ENCODE data around the gene SPTBN5. TPM values are rescaled to one million over a fixed set of nuclear protein-coding genes. Genes with fewer than 3 reads are reported as not detected.

SPTBN5 gene
- total RNA-seq (2014; rRNA removed): 0.84 and 0.98 TPM in 2 replicates
- percentile 25 among the genes with signal in this experiment for Bru-seq, nascent RNA
- percentile 44 among the genes with signal in this experiment for BruChase-seq, experiment 1, labeled RNA remaining after a 6-hour chase
- BruChase-seq, experiment 2, labeled RNA remaining after a 2-hour chase: percentile 28 among the genes with signal in this experiment
- long read RNA-seq, partial matches to known transcripts: 1 of 3 reads
- long read RNA-seq, other reads (novel, unspliced or antisense): 2 of 3 reads

- no peaks in the 10 kb centered on the region for H3K9me2 ChIP-seq (replicated peaks; ENCODE audit: low read length)
- DNase-seq (no peak), ATAC-seq (no peak)
- CTCF ChIA-PET: no interaction called here
- POLR2A ChIA-PET (ENCODE audit: unreplicated experiment): no interaction called here
- H3F3A ChIP-seq (ENCODE audit: low read length, unreplicated experiment): no peaks in the 10 kb centered on the region
- TF ChIP-seq CTCF (conservative IDR thresholded peaks at IDR 0.05; ENCODE audit: low read depth, low read length) (no peak), EZH2 (IDR thresholded peaks at IDR 0.05; ENCODE audit: low read length, unreplicated experiment) (no peak), EZH2phosphoT487 (IDR thresholded peaks at IDR 0.05; ENCODE audit: borderline replicate concordance, low read length) (no peak)
- H3K27me3 ChIP-seq (ENCODE audit: low read length): no peaks in the 10 kb centered on the region
- no TSS peak for BruUV-seq (replicated peaks)
- H3K79me2 ChIP-seq (ENCODE audit: low read length): no peaks in the 10 kb centered on the region
- H3K9ac ChIP-seq (ENCODE audit: low read length): peak within 1 kb of the TSS; percentile 66
- H3K4me3 ChIP-seq (ENCODE audit: low read length): peak within 1 kb of the TSS; percentile 53
- peak within 1 kb of the TSS; percentile 86 for H3K27ac ChIP-seq (ENCODE audit: low read length)
- peak within 1 kb of the TSS; percentile 34; the same call in 1 of the 2 replicates for H2AFZ ChIP-seq (ENCODE audit: low read length)
- intact Hi-C loops (cut with micrococcal nuclease): loop anchor here (2.0 kb wide), 1 partner anchor 65 kb away; the partner anchor contains the start of gene JMJD7
- no peaks in the 10 kb centered on the region; the same call in 1 of the 2 replicates for H3K36me3 ChIP-seq (ENCODE audit: low read depth, low read length)
- peak within 1 kb of the TSS; percentile 76 for H3K4me2 ChIP-seq (ENCODE audit: low read length)
- H3K9me3 ChIP-seq (ENCODE audit: low read length): no peaks in the 10 kb centered on the region
- peaks cover 20% of the 10 kb centered on the region for H3K4me1 ChIP-seq (ENCODE audit: insufficient read depth, low read length)
- H4K20me1 ChIP-seq (ENCODE audit: low read length): no peaks in the 10 kb centered on the region
Measured at GRCh38 chr15:41893422-41894250, at the start of gene SPTBN5. Gene SPTBN5 (minus strand): TSS chr15:41894053. CDS start chr15:41893497, 556 bp downstream.

- H4K20me1 ChIP-seq (ENCODE audit: low read length): no peaks in the 10 kb centered on the region
- ATAC-seq: no peak
- TF ChIP-seq EZH2phosphoT487 (IDR thresholded peaks at IDR 0.05; ENCODE audit: borderline replicate concordance, low read length) (no peak), EZH2 (IDR thresholded peaks at IDR 0.05; ENCODE audit: low read length, unreplicated experiment) (no peak), CTCF (conservative IDR thresholded peaks at IDR 0.05; ENCODE audit: low read depth, low read length) (no peak)
- H3K4me1 ChIP-seq (ENCODE audit: insufficient read depth, low read length): peaks cover 59% of the 10 kb centered on the region
- intact Hi-C loops (cut with micrococcal nuclease): no loop called here
- no peak overlapping the region for H3K9ac ChIP-seq (ENCODE audit: low read length)
- H3K9me2 ChIP-seq (replicated peaks; ENCODE audit: low read length): no peaks in the 10 kb centered on the region
- H3K27ac ChIP-seq (ENCODE audit: low read length): no peak overlapping the region
- no peaks in the 10 kb centered on the region for H3K9me3 ChIP-seq (ENCODE audit: low read length)
- H3K36me3 ChIP-seq (ENCODE audit: low read depth, low read length): peaks cover 49% of the 10 kb centered on the region
- H3K4me3 ChIP-seq (ENCODE audit: low read length): no peak overlapping the region
- no peak overlapping the region for H3K4me2 ChIP-seq (ENCODE audit: low read length)
- H3K79me2 ChIP-seq (ENCODE audit: low read length): peaks cover 82% of the 10 kb centered on the region
- ChIA-PET CTCF (no interaction called here), POLR2A (ENCODE audit: unreplicated experiment) (no interaction called here)
- H3K27me3 ChIP-seq (ENCODE audit: low read length): no peaks in the 10 kb centered on the region
- no peak overlapping the region for H2AFZ ChIP-seq (ENCODE audit: low read length)
- peaks cover 7% of the 10 kb centered on the region for H3F3A ChIP-seq (ENCODE audit: low read length, unreplicated experiment)
- DNase-seq: no peak
- BruUV-seq (replicated peaks): no TSS peak
Measured at GRCh38 chr15:41942886-41943285, 49.0 kb upstream of the SPTBN5 start.

All from PC-3 (cell line).